Iris pigment epithelial cell (primary cell): ENCODE measurements around the gene DNASE1L3.

Experiments used
- DNase-seq: peaks from one replicate; pipeline ENCODE4 v3.0.0-alpha.2; 2011; ENCODE audit warnings: low read depth

Gene DNASE1L3

DNA sequence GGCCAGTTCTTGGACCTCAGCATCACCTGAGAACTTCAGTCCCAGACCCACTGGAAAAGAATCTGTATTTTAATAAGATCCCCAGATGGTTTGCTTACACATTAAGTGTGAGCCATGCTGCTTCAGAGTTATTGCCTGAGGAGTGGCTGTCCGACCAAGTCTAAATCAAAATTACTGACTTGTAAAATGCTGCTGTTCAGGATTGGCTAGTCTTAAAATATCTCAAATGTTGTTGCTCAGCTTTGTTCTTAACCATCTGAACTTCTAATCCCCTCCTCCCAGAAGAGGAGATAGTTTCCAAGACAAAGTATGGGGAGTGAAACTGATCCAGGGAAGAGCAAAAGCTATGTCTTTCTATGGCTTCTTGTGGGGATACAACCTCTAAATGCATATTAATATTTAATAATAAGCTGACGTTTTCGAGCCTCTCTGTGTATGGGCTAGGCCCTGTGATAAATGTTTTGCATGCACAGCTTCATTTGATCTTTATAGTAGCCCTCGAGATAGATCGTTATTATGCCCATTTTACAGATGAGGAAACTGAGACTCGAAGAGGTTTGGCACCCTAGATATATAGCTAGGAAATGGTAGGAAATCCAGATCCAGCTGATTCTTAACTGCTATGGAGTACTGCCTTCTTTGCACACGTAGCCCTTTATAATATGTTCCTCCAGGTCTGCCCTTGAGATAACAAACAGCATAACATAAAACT is 52.2 kb downstream of the DNASE1L3 start:
- no peak for DNase-seq

DNA sequence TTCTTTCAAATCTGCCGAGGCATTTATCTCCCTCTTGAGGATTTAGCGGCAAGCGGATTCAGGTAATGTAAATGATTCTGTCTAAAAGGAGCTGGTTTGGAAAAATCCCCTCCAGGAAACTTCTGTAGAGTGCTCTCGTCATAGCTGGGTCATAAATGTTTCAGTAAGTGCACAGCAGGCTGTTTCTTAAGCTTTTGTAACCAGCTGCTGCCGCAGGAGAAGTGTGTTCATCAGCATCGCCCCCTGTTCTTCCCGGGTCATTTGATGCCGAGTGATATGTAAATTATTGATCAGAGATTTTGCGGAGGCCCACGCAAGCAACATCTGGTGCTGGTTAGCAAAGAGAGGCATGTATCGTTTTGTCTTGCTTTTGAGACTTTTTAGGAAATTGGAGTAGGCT is 53.1 kb downstream of the DNASE1L3 start:
- DNase-seq = no peak

DNA sequence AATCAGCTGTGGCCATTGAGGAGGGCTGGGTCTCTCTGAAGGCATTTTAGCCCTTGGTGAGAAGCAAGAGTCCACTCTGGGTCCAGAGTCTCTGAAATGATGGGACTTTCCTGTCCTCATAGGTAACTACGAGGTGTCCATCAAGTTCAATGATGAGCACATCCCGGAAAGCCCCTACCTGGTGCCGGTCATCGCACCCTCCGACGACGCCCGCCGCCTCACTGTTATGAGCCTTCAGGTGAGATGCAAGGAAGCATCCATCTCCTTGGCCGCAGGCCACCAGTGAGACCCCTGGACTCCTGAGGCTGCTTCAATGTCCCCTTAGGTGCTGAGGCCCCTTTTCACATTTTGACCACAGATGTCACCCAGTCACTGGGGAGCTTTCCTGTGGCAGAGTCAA is 54.9 kb downstream of the DNASE1L3 start:
- no peak for DNase-seq

DNA sequence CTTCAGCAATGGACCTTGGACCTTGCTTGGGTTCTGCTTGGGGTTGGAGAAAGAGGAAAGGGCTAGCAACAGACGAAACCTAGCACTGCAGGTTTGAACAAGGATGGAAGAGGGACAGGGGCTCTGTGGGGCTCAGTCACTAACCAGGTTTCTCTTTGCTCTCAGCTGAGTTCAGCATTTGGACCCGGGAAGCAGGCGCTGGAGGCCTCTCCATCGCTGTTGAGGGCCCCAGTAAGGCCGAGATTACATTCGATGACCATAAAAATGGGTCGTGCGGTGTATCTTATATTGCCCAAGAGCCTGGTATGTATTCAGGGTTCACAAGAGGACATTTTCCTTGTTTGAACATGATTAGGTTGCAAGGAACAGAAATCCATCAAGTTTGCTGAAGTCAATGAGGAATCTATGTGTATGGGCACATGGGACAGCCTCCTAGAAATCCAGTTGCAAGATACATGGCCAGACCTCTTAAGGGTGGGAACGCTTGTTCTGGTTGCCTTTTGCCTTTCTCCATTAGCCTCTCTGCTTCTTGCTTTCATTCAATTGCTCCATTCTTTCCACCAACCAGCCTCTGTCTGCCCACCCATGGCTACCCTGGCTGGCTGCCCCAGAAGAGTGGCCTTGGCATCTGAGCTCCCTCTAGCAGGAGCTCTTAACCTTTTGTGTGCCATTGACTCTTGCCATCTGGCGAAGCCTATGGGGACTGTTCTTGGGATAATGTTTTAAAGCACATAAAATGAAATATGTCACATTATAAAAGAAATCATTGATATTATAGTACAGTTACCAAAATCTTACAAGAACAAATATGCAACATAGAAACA is 55.9 kb downstream of the DNASE1L3 start:
- DNase-seq = no peak

DNA sequence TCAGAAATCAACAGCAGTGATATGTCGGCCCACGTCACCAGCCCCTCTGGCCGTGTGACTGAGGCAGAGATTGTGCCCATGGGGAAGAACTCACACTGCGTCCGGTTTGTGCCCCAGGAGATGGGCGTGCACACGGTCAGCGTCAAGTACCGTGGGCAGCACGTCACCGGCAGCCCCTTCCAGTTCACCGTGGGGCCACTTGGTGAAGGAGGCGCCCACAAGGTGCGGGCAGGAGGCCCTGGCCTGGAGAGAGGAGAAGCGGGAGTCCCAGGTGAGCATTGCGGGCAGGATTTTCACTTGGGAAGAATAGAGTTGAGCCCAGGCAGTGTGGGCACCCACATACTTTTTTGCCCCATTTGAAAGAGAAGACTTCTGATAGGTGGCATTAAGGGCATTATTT is 57.4 kb downstream of the DNASE1L3 start:
- no peak for DNase-seq

DNA sequence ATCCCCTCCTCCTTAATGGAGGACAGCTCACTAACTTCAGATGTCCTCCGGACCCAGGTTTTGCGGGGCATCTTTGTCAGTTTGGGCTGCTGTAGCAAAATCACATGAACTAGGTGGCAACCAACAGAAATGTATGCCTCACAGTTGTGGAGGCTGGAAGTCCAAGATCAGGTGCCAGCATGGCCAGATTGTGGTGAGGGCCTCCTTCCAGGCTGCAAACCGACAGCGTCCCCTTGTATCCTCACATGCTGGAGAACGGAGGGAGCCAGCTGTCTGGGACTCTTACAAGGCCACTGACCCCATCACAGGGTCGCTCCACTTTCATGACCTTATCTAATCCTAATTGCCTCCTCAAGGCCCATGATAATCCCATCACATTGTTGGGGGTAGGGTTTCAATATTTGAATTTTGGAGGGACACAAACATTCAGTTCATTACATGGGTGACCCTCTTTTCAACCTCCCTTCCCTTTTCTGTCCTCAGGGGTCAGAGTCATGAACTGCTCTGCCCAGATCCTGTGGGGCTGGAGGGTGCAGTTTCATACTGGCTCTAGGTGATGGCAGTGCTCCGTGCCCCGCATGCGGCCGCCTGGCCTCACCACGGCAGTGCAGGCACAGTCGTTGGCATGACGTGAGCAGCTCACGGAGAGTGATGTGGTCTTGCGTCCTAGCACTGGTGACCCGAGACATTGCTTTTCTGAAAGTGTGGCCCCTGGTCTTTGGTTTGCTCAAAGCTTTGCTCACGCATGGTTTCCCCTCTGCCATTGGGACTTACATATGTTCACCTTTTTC is 58.4 kb downstream of the DNASE1L3 start:
- no peak for DNase-seq

DNA sequence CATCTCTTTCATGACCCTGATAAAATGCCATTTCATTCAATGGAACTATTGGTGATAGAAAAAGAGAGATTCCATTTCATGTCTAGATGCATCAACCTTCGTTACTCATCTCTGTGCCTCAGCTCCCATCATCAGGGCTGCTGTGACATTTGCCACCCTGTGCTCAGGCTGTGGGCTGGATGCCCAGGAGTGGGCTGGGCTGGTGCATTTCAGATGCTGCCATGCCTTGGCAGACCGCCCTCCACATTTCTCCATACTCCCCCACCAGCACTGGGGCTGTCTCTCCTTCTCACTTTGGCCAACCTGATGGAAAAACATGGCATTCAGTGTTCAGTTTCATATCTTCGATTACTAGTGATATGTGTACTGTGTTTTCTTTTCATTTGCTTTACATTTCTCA is 59.1 kb downstream of the DNASE1L3 start:
- no peak for DNase-seq

DNA sequence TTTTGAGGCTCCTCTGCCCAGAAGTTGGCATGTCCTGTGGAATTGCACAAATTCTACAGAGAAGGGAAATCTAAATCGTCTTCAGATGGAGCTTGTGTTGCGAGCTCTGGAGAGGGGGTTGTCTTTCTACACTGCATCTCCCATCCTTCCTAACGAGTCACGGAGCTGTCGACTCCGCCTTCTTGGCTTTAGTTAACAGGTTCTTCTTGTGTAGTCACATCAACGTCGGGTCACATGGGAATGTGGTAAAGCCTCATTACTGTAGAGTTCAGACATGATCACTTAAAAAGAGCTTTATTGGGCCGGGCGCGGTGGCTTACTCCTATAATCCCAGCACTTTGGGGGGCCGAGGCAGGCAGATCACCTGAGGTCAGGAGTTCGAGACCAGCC is 60.0 kb downstream of the DNASE1L3 start:
- DNase-seq = no peak

DNA sequence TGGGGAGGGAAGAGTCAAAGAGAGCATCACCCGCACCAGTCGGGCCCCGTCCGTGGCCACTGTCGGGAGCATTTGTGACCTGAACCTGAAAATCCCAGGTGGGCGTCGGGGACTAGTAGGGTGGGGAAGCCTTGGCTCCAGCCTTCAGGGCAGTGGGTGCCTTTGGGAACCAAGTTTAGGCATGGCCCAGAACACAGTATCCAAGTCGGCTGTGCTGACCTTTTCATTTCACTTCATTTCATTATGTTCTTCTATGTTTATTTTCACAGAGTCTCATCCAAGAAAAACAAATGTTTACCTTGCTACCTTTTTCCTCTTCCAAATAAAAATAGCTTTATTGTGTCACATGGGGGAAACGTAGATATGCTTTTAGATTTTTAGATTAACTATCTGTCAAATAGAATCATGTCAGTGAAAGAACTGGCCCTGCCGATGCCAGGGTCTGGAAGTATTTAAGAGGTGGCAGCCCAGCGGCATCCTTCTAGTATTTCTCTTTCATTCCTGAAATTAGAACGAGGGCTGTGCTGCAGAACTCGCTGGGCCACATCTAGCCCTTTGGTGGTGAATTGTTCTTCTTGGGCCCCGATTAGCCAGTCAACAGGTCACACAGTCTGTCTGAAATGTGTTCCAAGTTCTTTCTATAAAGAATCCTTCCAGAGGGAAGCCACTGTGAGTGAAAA is 60.5 kb downstream of the DNASE1L3 start:
- no peak for DNase-seq

DNA sequence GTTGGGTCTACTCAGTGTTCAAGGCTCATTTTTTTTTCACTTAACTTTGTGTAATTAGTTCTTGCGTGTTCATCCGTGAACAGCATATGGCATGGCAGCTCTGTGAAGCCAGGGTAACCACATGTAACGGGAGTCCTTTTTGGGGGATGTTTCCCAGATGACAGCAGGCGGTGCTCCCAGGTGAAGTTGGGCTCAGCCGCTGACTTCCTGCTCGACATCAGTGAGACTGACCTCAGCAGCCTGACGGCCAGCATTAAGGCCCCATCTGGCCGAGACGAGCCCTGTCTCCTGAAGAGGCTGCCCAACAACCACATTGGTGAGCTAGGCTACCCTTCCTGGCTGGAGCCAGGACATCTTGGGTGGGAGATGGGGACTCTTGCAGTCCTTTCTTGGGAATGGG is 62.7 kb downstream of the DNASE1L3 start:
- no peak for DNase-seq

DNA sequence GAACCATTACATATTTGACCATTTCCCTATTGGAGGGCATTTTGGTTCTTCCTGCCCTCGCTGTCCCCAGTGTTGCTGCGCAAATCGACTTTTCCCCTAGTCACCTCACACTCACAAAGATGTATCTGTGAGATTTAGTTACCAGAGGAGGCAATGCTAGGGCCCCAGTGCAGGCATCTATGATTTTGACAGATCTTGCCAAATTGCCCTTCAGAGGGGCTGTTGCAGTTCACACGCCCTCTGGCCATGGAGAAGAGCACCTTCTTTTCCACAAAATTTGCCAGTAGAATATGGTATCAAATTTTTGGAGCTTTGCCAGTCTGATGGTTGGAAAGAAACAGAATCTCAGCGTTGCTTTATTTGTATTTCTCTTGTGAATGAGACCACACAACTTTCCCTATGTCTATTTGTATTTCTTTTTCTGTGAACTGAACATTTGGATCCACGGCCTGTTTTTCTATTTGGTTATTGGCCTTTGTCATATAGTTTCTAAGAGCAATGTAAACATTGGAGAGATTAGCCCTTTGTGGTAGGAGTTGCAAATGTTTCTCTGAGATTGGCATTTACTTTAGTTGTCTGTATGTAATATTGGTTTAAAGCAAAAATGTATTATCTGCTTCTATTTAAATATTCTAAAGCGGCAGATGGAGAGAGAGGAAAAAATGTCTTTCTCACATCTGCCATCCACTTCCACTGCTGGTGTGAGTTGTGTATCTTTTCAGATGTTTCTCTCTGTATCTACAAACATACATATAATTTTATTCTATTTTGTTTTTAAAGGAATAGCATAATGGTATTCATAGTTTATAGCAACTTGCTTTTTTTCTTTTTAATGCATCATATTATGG is 66.1 kb downstream of the DNASE1L3 start:
- DNase-seq = no peak

DNA sequence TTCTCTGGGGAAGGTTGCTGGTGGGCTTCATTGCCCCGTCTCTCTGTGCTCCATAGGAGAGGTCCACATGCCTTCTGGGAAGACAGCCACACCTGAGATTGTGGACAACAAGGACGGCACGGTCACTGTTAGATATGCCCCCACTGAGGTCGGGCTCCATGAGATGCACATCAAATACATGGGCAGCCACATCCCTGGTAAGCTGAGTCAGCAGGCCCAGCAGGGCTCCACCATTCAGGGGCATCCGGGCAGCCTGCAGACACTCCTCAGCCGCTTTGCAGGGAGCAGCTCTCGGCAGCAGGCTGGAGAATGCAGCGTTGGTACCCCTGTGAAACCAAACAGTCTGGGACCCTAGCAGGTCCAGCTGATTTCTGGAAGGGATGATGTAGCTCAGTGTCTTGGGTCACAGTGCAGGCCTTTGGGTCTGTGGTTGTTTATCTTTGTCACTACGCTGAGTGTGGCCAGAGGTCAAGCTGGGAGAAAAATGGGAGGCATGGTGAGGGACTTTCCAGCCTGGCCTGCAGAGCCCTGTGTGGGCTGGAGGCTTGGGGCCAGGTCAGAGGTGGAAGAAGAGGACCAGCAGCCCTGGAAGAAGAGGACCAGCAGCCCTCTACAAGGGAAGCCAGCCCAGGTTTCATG is 67.2 kb downstream of the DNASE1L3 start:
- no peak for DNase-seq
